Suprapubic skin (tissue), 4 donors: ENCODE results near the gene RAPGEF2. TPM values are rescaled to one million over a fixed set of nuclear protein-coding genes. Genes with fewer than 3 reads are reported as not detected.

ENCODE experiments used
- DNase-seq, 2 donors: peaks; one replicate each; pipeline ENCODE4 v3.0.0-alpha.2; 2019; ENCODE audit warnings: low spot score in 2 of 2
- H3K27ac ChIP-seq: fragments of 200-600 bp; sonication (generic); one replicate; pipeline ENCODE4 v1.5.1; 2019
- H3K27me3 ChIP-seq: fragments of 200-600 bp; sonication (generic); one replicate; pipeline ENCODE4 v1.5.1; 2019
- H3K36me3 ChIP-seq: fragments of 200-600 bp; sonication (generic); one replicate; pipeline ENCODE4 v1.5.1; 2019
- H3K4me1 ChIP-seq: fragments of 200-600 bp; sonication (generic); one replicate; pipeline ENCODE4 v1.5.1; 2019
- H3K4me3 ChIP-seq: fragments of 200-600 bp; sonication (generic); one replicate; pipeline ENCODE4 v1.5.1; 2019; ENCODE audit warnings: mild to moderate bottlenecking
- H3K9me3 ChIP-seq: fragments of 200-600 bp; sonication (generic); one replicate; pipeline ENCODE4 v1.5.1; 2019
- EP300 ChIP-seq: sonication (generic); formaldehyde crosslinking; IDR thresholded peaks from one replicate; pipeline ENCODE4 v1.6.1; 2017; ENCODE audit warnings: antibody characterized with exemption
- POLR2A ChIP-seq, 2 donors: fragments of 450-650 bp; IDR thresholded peaks; one replicate each; pipeline ENCODE4 v1.6.1; 2017; ENCODE audit warnings: antibody characterized with exemption in 2 of 2, mild to moderate bottlenecking in 2 of 2, moderate library complexity in 2 of 2
- POLR2AphosphoS5 ChIP-seq, 3 donors: sonication (generic); formaldehyde crosslinking; IDR thresholded peaks; one replicate each; pipeline ENCODE4 v1.6.1; 2017; ENCODE audit warnings: antibody characterized with exemption in 3 of 3
- WGBS: methylation state at CpG from one replicate; pipeline ENCODE4 v1.1.5; 2018; 5-methylcytosine and 5-hydroxymethylcytosine counted together
- total RNA-seq, 4 donors: library from RNA; depleted of rRNA; stranded (reverse); fragments of >200 nt; gene quantifications; one replicate each; pipeline ENCODE4 v1.1.0, GENCODE V29; 2016
- TF ChIP-seq, protein P1 (sequence below), 2 donors: fragments of 200-600 bp in 1 of 2; fragments of 450-650 bp in 1 of 2; sonication (generic) in 1 of 2; IDR thresholded peaks; one replicate each; pipeline ENCODE4 v1.5.1; 2016 to 2019; ENCODE audit warnings: antibody characterized with exemption in 2 of 2, mild to moderate bottlenecking in 1 of 2, moderate library complexity in 1 of 2

RAPGEF2 gene
- total RNA-seq, 4 donors from 2014 or later, result 31.3 to 62.4 (median 43.5) TPM

- no peaks in the 10 kb centered on the region for H3K4me1 ChIP-seq
- H3K9me3 ChIP-seq, result no peaks in the 10 kb centered on the region
- H3K27ac ChIP-seq, result no peak overlapping the region
- H3K27me3 ChIP-seq, result no peaks in the 10 kb centered on the region
- H3K4me3 ChIP-seq, result no peak overlapping the region
- TF ChIP-seq EP300, result no peak
- peaks cover 34% of the 10 kb centered on the region for H3K36me3 ChIP-seq
- DNase-seq, result no peak
Measured at GRCh38 chr4:159326480-159326879, 223.6 kb downstream of the RAPGEF2 start.

GRCh38 chr4:159328766-159329165 lies 225.9 kb downstream of the RAPGEF2 start:
- H3K36me3 ChIP-seq, result peaks cover 15% of the 10 kb centered on the region
- WGBS, result 97% methylated on average over 2 of the region's 2 CpGs
- no peak for DNase-seq

DNA sequence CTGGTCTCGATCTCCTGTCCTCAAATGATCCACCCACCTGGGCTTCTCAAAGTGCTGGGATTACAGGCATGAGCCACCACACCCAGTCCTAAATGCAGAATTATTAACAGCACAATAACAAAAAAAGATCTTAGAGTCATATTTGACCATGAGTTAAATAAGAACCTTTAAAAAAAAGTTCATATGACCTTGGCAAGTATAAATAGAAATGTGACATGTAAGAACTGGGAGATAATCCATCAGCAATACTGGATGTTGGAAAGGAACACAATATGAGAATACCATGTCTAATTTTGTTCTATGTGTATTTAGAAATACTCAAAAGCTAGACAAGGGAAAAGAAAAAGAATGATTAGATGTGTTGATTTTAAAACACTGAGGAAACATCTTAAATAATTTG lies 231.6 kb downstream of the RAPGEF2 start:
- Histone ChIP-seq H3K27me3 (no peaks in the 10 kb centered on the region), H3K4me3 (no peak overlapping the region), H3K27ac (no peak overlapping the region), H3K4me1 (no peaks in the 10 kb centered on the region), H3K36me3 (peaks cover 29% of the 10 kb centered on the region), H3K9me3 (no peaks in the 10 kb centered on the region)
- no peak for DNase-seq
- TF ChIP-seq, protein P1, sequence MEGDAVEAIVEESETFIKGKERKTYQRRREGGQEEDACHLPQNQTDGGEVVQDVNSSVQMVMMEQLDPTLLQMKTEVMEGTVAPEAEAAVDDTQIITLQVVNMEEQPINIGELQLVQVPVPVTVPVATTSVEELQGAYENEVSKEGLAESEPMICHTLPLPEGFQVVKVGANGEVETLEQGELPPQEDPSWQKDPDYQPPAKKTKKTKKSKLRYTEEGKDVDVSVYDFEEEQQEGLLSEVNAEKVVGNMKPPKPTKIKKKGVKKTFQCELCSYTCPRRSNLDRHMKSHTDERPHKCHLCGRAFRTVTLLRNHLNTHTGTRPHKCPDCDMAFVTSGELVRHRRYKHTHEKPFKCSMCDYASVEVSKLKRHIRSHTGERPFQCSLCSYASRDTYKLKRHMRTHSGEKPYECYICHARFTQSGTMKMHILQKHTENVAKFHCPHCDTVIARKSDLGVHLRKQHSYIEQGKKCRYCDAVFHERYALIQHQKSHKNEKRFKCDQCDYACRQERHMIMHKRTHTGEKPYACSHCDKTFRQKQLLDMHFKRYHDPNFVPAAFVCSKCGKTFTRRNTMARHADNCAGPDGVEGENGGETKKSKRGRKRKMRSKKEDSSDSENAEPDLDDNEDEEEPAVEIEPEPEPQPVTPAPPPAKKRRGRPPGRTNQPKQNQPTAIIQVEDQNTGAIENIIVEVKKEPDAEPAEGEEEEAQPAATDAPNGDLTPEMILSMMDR (IDR thresholded peaks at IDR 0.05), result no peak
- no peak for TF ChIP-seq POLR2AphosphoS5 (IDR thresholded peaks at IDR 0.05)
- TF ChIP-seq EP300, result no peak
- TF ChIP-seq POLR2A (IDR thresholded peaks at IDR 0.05), result no peak
- WGBS, result 93% methylated on average over 1 of the region's 1 CpG

More at GRCh38 chr4:159328766-159329165, 225.9 kb downstream of the RAPGEF2 start:
- Histone ChIP-seq H3K27ac (no peak overlapping the region), H3K9me3 (no peaks in the 10 kb centered on the region), H3K27me3 (no peaks in the 10 kb centered on the region), H3K4me1 (no peaks in the 10 kb centered on the region), H3K4me3 (no peak overlapping the region)
- no peak for TF ChIP-seq POLR2AphosphoS5 (IDR thresholded peaks at IDR 0.05)
- no peak for TF ChIP-seq EP300

DNA sequence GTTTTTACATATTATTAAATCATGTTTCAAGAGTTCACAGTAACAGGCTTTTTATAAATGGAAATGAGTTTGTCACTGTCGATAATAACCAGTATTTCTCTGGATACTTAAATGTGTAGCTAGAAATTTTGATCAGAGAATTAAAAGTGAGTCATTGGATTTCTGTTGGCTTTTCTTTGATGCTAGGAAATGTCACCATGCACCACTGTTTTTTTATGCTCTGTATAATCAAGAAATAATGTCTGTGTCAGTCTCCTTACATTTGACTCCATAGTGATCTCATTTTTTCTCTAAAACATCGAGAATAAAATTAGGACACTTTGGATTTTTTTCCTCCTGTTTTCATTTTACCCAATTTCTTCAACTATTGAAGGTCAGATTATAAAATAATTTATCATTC lies 234.2 kb downstream of the RAPGEF2 start:
- TF ChIP-seq POLR2A (IDR thresholded peaks at IDR 0.05), result no peak
- TF ChIP-seq POLR2AphosphoS5 (IDR thresholded peaks at IDR 0.05), result no peak
- no peak for TF ChIP-seq EP300
- TF ChIP-seq, protein P1 (IDR thresholded peaks at IDR 0.05), result no peak
- Histone ChIP-seq H3K9me3 (no peaks in the 10 kb centered on the region), H3K4me3 (no peak overlapping the region), H3K27ac (no peak overlapping the region), H3K4me1 (no peaks in the 10 kb centered on the region), H3K36me3 (peaks cover 35% of the 10 kb centered on the region), H3K27me3 (no peaks in the 10 kb centered on the region)
- no peak for DNase-seq
- WGBS, result 78% methylated on average over 2 of the region's 2 CpGs

- peaks cover 67% of the 10 kb centered on the region for H3K36me3 ChIP-seq
- WGBS, result 65% methylated on average over 2 of the region's 2 CpGs
- TF ChIP-seq, protein P1 (IDR thresholded peaks at IDR 0.05), result no peak
- no peak for TF ChIP-seq POLR2A (IDR thresholded peaks at IDR 0.05)
- TF ChIP-seq EP300, result no peak
- TF ChIP-seq POLR2AphosphoS5 (IDR thresholded peaks at IDR 0.05), result no peak
- no peak overlapping the region for H3K27ac ChIP-seq
- H3K4me1 ChIP-seq, result no peaks in the 10 kb centered on the region
- no peak for DNase-seq
- no peaks in the 10 kb centered on the region for H3K9me3 ChIP-seq
- no peak overlapping the region for H3K4me3 ChIP-seq
- no peaks in the 10 kb centered on the region for H3K27me3 ChIP-seq
Measured at GRCh38 chr4:159341522-159341921, 238.6 kb downstream of the RAPGEF2 start.

DNA sequence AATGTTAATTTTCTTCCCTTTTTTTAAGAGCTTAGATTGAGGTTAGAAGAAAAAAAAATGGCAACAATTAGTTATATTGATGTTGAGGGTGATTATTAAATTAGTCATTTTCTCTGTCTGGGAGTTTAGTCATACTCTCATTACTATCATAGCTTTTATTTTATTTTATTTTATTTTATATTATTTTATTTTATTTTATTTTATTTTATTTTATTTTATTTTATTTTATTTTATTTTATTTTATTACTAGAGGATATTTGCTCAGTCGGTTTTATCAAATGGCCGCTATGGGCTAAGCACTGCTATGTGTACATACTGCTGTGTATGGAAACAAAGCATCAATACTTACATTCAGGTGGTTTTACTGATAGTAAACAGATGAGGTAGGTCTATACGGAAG lies 239.5 kb downstream of the RAPGEF2 start:
- Histone ChIP-seq H3K4me3 (no peak overlapping the region), H3K9me3 (no peaks in the 10 kb centered on the region), H3K36me3 (peaks cover 75% of the 10 kb centered on the region), H3K27ac (no peak overlapping the region), H3K4me1 (no peaks in the 10 kb centered on the region), H3K27me3 (no peaks in the 10 kb centered on the region)
- DNase-seq, result no peak
- TF ChIP-seq, protein P1 (IDR thresholded peaks at IDR 0.05), result no peak
- TF ChIP-seq POLR2AphosphoS5 (IDR thresholded peaks at IDR 0.05) (no peak), EP300 (no peak), POLR2A (IDR thresholded peaks at IDR 0.05) (no peak)
- 98% methylated on average over 3 of the region's 3 CpGs for WGBS
